HEK293 (cell line): ENCODE data around the gene SARS1.
A peak's percentile ranks its signal among the peaks of the same experiment; 100 is the strongest.

Experiments used
- AEBP2 ChIP-seq: fragments of 450-650 bp; formaldehyde crosslinking; IDR thresholded peaks from 2 replicates; pipeline ENCODE4 v1.5.1; 2016; ENCODE audit warnings: missing biosample characterization, missing genetic modification characterization, borderline replicate concordance
- BCL11B ChIP-seq: fragments of 450-650 bp; formaldehyde crosslinking; IDR thresholded peaks from 2 replicates; pipeline ENCODE4 v1.5.1; 2016; ENCODE audit warnings: low read depth, missing biosample characterization, missing genetic modification characterization
- HOXC10 ChIP-seq: sonication (generic); formaldehyde crosslinking; IDR thresholded peaks from 2 replicates; pipeline ENCODE4 v1.8.1; 2023; ENCODE audit warnings: mild to moderate bottlenecking, missing genetic modification reagents
- KLF7 ChIP-seq: fragments of 450-650 bp; formaldehyde crosslinking; IDR thresholded peaks from 2 replicates; pipeline ENCODE4 v1.5.1; 2016; ENCODE audit warnings: missing biosample characterization, missing genetic modification characterization, borderline replicate concordance
- MZF1 ChIP-seq: fragments of 450-650 bp; formaldehyde crosslinking; IDR thresholded peaks from 2 replicates; pipeline ENCODE4 v1.5.1; 2017; ENCODE audit warnings: missing biosample characterization, missing genetic modification characterization, borderline replicate concordance
- RBAK ChIP-seq: fragments of 450-650 bp; formaldehyde crosslinking; IDR thresholded peaks from 2 replicates; pipeline ENCODE4 v1.5.1; 2016; ENCODE audit warnings: missing biosample characterization, missing genetic modification characterization
- SCRT1 ChIP-seq: fragments of 450-650 bp; formaldehyde crosslinking; IDR thresholded peaks from 2 replicates; pipeline ENCODE4 v1.5.1; 2016; ENCODE audit warnings: missing biosample characterization, missing genetic modification characterization, borderline replicate concordance
- YY2 ChIP-seq: fragments of 450-650 bp; formaldehyde crosslinking; IDR thresholded peaks from 2 replicates; pipeline ENCODE4 v1.5.1; 2016; ENCODE audit warnings: missing biosample characterization, missing genetic modification characterization
- ZBTB26 ChIP-seq: fragments of 450-650 bp; formaldehyde crosslinking; optimal IDR thresholded peaks from 2 replicates; pipeline ENCODE3; 2016; ENCODE audit warnings: missing biosample characterization, mild to moderate bottlenecking, missing genetic modification characterization
- ZBTB44 ChIP-seq: fragments of 450-650 bp; IDR thresholded peaks from 2 replicates; pipeline ENCODE4 v1.5.1; 2018; ENCODE audit warnings: missing biosample characterization, mild to moderate bottlenecking, missing genetic modification characterization
- ZIC2 ChIP-seq: fragments of 450-650 bp; formaldehyde crosslinking; IDR thresholded peaks from 2 replicates; pipeline ENCODE4 v1.5.1; 2016; ENCODE audit warnings: missing biosample characterization, missing genetic modification characterization
- ZNF138 ChIP-seq: fragments of 450-650 bp; formaldehyde crosslinking; IDR thresholded peaks from 2 replicates; pipeline ENCODE4 v1.5.1; 2016; ENCODE audit warnings: missing biosample characterization, missing genetic modification characterization, borderline replicate concordance
- ZNF16 ChIP-seq: fragments of 450-650 bp; formaldehyde crosslinking; IDR thresholded peaks from 2 replicates; pipeline ENCODE4 v1.5.1; 2016; ENCODE audit warnings: low read depth, missing biosample characterization, missing genetic modification characterization
- ZNF175 ChIP-seq: fragments of 450-650 bp; formaldehyde crosslinking; IDR thresholded peaks from 2 replicates; pipeline ENCODE4 v1.5.1; 2016; ENCODE audit warnings: missing biosample characterization, missing genetic modification characterization
- ZNF184 ChIP-seq: fragments of 450-650 bp; IDR thresholded peaks from 2 replicates; pipeline ENCODE4 v1.5.1; 2018; ENCODE audit warnings: missing biosample characterization, mild to moderate bottlenecking, missing genetic modification characterization
- ZNF202 ChIP-seq: fragments of 450-650 bp; formaldehyde crosslinking; IDR thresholded peaks from 2 replicates; pipeline ENCODE4 v1.5.1; 2016; ENCODE audit warnings: missing biosample characterization, missing genetic modification characterization, borderline replicate concordance
- ZNF239 ChIP-seq: fragments of 450-650 bp; formaldehyde crosslinking; IDR thresholded peaks from 2 replicates; pipeline ENCODE4 v1.5.1; 2016; ENCODE audit warnings: missing biosample characterization, missing genetic modification characterization
- ZNF280D ChIP-seq: fragments of 450-650 bp; formaldehyde crosslinking; IDR thresholded peaks from 2 replicates; pipeline ENCODE4 v1.5.1; 2016; ENCODE audit warnings: missing biosample characterization, missing genetic modification characterization
- ZNF302 ChIP-seq: fragments of 450-650 bp; formaldehyde crosslinking; IDR thresholded peaks from 2 replicates; pipeline ENCODE4 v1.5.1; 2016; ENCODE audit warnings: missing biosample characterization, missing genetic modification characterization, low read depth
- ZNF335 ChIP-seq: fragments of 450-650 bp; formaldehyde crosslinking; conservative IDR thresholded peaks from 2 replicates; pipeline ENCODE4 v1.5.1; 2016; ENCODE audit warnings: missing biosample characterization, missing genetic modification characterization
- ZNF362 ChIP-seq: fragments of 450-650 bp; formaldehyde crosslinking; IDR thresholded peaks from 2 replicates; pipeline ENCODE4 v1.5.1; 2016; ENCODE audit warnings: missing biosample characterization, missing genetic modification characterization
- ZNF394 ChIP-seq: fragments of 450-650 bp; formaldehyde crosslinking; IDR thresholded peaks from 2 replicates; pipeline ENCODE4 v1.5.1; 2016; ENCODE audit warnings: missing biosample characterization, missing genetic modification characterization, mild to moderate bottlenecking, moderate library complexity, borderline replicate concordance
- ZNF585B ChIP-seq: fragments of 450-650 bp; formaldehyde crosslinking; IDR thresholded peaks from 2 replicates; pipeline ENCODE4 v1.5.1; 2016; ENCODE audit warnings: missing biosample characterization, missing genetic modification characterization
- ZNF624 ChIP-seq: fragments of 450-650 bp; formaldehyde crosslinking; IDR thresholded peaks from 2 replicates; pipeline ENCODE4 v1.5.1; 2017; ENCODE audit warnings: missing biosample characterization, missing genetic modification characterization
- ZNF626 ChIP-seq: fragments of 450-650 bp; sonication (Bioruptor Pico); formaldehyde crosslinking; IDR thresholded peaks from 2 replicates; pipeline ENCODE4 v1.5.1; 2018; ENCODE audit warnings: missing biosample characterization, missing genetic modification characterization, inconsistent platforms
- ZNF639 ChIP-seq: fragments of 450-650 bp; formaldehyde crosslinking; IDR thresholded peaks from 2 replicates; pipeline ENCODE4 v1.5.1; 2016; ENCODE audit warnings: missing biosample characterization, missing genetic modification characterization
- ZNF658 ChIP-seq: fragments of 450-650 bp; formaldehyde crosslinking; IDR thresholded peaks from 2 replicates; pipeline ENCODE4; 2016; ENCODE audit warnings: missing biosample characterization, missing genetic modification characterization
- ZNF837 ChIP-seq: fragments of 450-650 bp; formaldehyde crosslinking; IDR thresholded peaks from 2 replicates; pipeline ENCODE4 v1.5.1; 2016; ENCODE audit warnings: missing biosample characterization, missing genetic modification characterization
- ZSCAN5A ChIP-seq: fragments of 450-650 bp; formaldehyde crosslinking; IDR thresholded peaks from 2 replicates; pipeline ENCODE4 v1.5.1; 2016; ENCODE audit warnings: missing biosample characterization, missing genetic modification characterization
- ZXDB ChIP-seq: fragments of 450-650 bp; formaldehyde crosslinking; IDR thresholded peaks from 2 replicates; pipeline ENCODE4 v1.5.1; 2016; ENCODE audit warnings: missing biosample characterization, missing genetic modification characterization

Gene SARS1

GRCh38 chr1:109216662-109217061, 2.9 kb downstream of the SARS1 start (continued):
- TF ChIP-seq ZNF16 (tag by site-specific recombination) (no peak), ZNF335 (no peak), AEBP2 (tag by site-specific recombination) (no peak), ZBTB26 (tag by site-specific recombination) (no peak), ZNF626 (no peak), ZNF362 (tag by site-specific recombination) (no peak), ZNF184 (tag by site-specific recombination) (no peak), ZNF239 (tag by site-specific recombination) (0 out of 2 replicates have a peak, but pooled peaks have one; percentile 26), ZSCAN5A (tag by site-specific recombination) (0 out of 2 replicates have a peak, but pooled peaks have one; percentile 45), BCL11B (tag by site-specific recombination) (no peak), MZF1 (tag by site-specific recombination) (no peak), KLF7 (no peak), ZIC2 (no peak), SCRT1 (tag by site-specific recombination) (no peak), ZNF302 (tag by site-specific recombination) (no peak), ZNF280D (tag by site-specific recombination) (peak; percentile 95), ZXDB (tag by site-specific recombination) (0 out of 2 replicates have a peak, but pooled peaks have one; percentile 16), YY2 (tag by site-specific recombination) (no peak), ZNF394 (tag by site-specific recombination) (no peak), HOXC10 (CRISPR knock-in tag) (no peak), ZNF639 (tag by site-specific recombination) (no peak), ZNF658 (tag by site-specific recombination) (no peak), ZNF138 (tag by site-specific recombination) (no peak), RBAK (tag by site-specific recombination) (no peak), ZNF837 (tag by site-specific recombination) (no peak), ZNF585B (tag by site-specific recombination) (no peak), ZBTB44 (tag by site-specific recombination) (no peak), ZNF202 (tag by site-specific recombination) (no peak), ZNF624 (no peak), ZNF175 (tag by site-specific recombination) (no peak)
